ENCODE measurements around the gene ELP5.
A peak's percentile ranks its signal among the peaks of the same experiment; 100 is the strongest.

Gene ELP5

DNA sequence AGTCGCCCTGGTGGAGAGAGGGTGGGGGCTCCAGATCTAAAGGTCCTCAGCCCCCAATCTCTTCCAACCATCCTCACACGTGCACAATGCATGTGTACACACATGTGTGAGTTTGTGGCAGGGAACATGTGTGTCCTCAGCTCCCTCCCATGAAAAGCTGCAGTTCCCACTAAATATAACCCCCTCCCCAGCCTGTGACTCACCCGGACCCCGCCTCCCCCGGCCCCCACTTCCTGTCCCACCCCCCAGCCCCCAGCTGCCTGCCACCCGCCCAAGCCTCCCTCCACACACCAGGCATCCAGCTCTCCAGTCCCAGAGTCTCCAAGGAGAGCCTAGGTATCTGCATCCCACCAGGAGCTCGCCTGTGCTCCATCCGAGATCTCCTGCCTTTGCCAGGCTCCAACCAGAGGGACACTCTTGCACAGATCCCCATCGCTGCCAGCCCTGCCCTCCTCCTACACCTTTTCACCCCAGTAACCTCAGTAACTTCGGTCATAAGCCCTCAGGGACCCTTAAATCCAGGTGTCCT, 36.3 kb upstream of the ELP5 start:
- in situ Hi-C loops (cut with HindIII; ENCODE audit: low sequenced_read_pairs), result no loop called here
- TF ChIP-seq, protein P1, sequence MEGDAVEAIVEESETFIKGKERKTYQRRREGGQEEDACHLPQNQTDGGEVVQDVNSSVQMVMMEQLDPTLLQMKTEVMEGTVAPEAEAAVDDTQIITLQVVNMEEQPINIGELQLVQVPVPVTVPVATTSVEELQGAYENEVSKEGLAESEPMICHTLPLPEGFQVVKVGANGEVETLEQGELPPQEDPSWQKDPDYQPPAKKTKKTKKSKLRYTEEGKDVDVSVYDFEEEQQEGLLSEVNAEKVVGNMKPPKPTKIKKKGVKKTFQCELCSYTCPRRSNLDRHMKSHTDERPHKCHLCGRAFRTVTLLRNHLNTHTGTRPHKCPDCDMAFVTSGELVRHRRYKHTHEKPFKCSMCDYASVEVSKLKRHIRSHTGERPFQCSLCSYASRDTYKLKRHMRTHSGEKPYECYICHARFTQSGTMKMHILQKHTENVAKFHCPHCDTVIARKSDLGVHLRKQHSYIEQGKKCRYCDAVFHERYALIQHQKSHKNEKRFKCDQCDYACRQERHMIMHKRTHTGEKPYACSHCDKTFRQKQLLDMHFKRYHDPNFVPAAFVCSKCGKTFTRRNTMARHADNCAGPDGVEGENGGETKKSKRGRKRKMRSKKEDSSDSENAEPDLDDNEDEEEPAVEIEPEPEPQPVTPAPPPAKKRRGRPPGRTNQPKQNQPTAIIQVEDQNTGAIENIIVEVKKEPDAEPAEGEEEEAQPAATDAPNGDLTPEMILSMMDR (IDR thresholded peaks at IDR 0.05; ENCODE audit: low read depth, low read length, missing control alignments), result no peak
- DNase-seq (ENCODE audit: low read depth), result no peak
- peak overlapping the region; percentile 53 for H3K4me3 ChIP-seq (ENCODE audit: low read depth, low read length)

DNA sequence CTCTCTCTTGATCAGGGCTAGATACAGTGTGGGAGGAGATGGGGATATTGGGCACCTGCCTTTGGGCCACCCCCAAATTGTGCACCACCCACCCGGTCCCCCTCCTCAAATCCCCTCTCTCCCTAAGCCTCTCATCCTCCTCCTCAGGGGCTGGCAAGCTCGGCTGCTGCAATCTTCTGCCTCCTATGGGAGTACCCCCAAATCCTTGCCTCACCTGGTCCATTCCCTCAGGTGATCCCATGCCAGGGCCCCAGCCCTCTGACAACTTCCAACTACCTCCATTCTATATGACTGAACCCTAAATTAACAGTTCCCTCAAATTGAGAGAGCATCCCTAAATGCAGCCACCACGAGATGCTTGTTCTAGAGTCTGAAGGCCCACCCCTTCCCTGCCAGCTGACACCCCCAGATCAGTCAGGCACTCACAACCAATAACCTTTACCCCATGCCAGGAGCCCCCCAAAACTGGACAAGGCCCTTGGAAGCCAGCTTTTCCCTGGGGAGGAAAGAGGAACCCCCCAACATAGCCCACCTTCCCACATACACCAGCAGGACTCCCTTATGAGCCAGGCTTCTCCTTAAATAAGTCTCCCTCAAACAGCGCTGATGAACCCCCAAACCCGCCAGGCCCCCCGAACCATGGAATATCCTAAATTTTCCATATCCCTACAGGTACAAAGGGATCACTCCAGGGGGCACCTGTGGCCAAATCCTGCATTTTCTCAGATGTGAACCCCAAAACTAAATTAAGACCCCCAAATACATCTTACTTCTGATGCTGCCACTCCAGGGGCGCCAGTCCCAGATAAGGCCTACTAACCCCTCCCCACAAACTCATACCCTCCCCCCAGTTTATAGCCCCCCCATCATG, 35.5 kb upstream of the ELP5 start:
- TF ChIP-seq, protein P1 (IDR thresholded peaks at IDR 0.05; ENCODE audit: low read depth, low read length, missing control alignments), result no peak
- H3K4me3 ChIP-seq (ENCODE audit: low read depth, low read length), result peak overlapping the region; percentile 53
- DNase-seq (ENCODE audit: low read depth), result no peak
- in situ Hi-C loops (cut with HindIII; ENCODE audit: low sequenced_read_pairs), result no loop called here

DNA sequence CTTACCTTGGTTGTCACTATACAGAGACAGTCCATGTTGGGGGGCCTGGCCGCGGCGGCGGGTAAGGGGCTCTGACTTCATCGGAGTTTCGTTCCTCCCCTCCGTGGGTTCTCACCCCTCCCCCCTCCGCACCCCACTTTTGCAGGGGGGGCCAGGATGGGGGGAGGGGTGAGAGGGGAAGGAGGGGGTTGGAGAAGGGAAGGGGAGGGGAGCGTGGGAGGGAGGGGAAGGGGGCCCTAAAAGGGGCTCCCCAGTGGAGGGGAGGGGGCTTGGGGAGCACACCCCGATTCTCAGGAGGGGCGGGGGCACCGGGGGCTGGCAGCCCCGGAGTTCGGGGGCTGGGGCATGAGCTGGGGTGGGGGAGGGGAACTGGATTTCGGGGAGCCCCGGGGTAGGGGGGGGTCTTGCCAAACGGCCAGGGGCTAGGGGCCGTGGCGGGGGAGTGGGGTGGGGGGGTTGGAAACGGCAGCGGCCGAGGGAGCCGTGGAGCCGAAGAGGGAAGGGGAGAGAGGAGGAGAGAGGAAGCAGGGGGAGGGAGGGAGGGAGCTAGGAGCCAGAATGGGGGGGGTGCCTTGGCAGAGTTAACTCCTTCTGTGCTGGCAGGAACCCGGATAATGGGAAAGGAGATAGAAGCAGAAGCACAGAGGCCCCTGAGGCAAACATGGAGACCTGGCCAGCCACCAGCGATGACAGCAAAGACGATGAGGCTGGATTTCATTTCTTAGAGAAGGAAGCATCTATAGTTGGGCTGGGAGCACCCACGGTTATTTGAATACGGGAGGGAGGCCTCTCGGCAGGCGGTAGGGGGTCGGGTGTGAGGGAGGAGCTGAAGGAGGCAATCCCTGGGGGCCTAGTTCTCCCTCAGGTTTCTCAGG, 34.7 kb upstream of the ELP5 start:
- no peak for DNase-seq (ENCODE audit: low read depth)
- peak overlapping the region; percentile 53 for H3K4me3 ChIP-seq (ENCODE audit: low read depth, low read length)
- TF ChIP-seq, protein P1 (IDR thresholded peaks at IDR 0.05; ENCODE audit: low read depth, low read length, missing control alignments), result no peak
- in situ Hi-C loops (cut with HindIII; ENCODE audit: low sequenced_read_pairs), result no loop called here

DNA sequence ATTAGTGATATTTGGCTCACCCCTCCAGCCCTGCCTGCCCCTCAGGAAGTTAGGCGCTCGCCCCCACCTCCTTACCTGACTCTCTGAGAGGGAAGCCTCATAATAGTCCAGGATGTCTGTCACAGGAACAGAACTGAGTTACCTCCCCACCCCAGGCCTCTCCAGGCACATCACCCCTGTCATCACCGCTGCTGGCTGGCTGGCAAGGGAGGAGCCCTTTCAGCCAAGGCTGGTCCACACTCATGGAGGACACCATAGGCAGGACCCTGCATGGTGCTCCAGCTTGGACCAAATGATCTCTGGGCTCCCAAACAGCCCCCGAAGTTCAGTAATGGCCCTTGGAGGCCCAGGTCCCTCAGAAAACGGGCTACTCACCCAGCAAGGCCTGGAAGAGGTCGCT, 33.8 kb upstream of the ELP5 start:
- peak overlapping the region; percentile 53 for H3K4me3 ChIP-seq (ENCODE audit: low read depth, low read length)
- TF ChIP-seq, protein P1 (IDR thresholded peaks at IDR 0.05; ENCODE audit: low read depth, low read length, missing control alignments), result no peak
- in situ Hi-C loops (cut with HindIII; ENCODE audit: low sequenced_read_pairs), result no loop called here
- DNase-seq (ENCODE audit: low read depth), result no peak

DNA sequence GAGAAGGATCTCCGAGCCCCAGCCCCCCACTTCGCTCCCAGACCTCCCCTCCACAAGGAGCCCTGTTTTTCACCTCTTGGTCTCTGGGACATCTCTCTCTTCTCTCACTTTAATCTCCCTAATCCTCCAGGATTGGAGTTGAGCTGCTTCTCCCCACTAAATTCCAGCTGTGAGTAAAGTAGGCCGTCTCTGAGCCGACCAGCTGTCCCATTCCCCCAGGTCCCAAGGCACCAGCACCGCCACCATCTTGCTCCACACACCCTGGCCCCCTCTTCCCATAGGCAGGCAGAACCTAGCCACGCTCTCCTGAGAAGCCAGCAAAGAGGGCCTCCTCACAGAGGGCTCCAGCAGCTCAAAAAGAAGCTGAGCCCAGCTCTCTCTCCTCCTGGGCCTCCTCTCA, 33.3 kb upstream of the ELP5 start:
- in situ Hi-C loops (cut with HindIII; ENCODE audit: low sequenced_read_pairs), result no loop called here
- no peak overlapping the region for H3K4me3 ChIP-seq (ENCODE audit: low read depth, low read length)
- TF ChIP-seq, protein P1 (IDR thresholded peaks at IDR 0.05; ENCODE audit: low read depth, low read length, missing control alignments), result no peak
- no peak for DNase-seq (ENCODE audit: low read depth)

DNA sequence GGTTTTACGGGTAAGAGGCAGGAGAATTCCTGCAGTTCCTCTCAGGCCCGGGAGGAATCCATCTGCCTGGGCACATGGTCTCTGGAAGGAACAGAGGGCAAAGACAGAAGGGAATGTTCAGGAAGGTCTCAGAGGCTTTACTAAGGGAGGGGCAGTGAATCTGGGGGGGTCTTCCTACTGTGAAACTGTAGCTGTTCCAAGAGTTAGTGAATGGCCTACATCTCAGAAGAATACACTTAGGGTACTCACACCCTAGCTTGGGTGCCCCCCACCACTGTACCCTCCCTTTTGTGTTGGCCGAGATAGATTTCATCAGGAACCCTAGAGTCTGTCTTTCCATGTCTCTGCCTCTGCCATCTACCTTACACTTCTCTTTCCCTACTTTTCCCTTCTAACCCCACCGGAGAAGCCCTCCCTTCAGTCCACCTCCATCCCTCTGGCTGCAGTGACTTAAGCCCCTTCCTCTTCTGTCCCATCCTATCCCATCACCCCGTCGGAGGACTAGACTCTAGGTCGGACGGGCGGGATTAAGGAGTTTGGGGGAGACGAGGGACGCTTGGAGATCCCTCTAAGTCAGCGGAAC, 32.7 kb upstream of the ELP5 start:
- peak overlapping the region; percentile 84 for H3K4me3 ChIP-seq (ENCODE audit: low read depth, low read length)
- TF ChIP-seq, protein P1 (IDR thresholded peaks at IDR 0.05; ENCODE audit: low read depth, low read length, missing control alignments), result no peak
- in situ Hi-C loops (cut with HindIII; ENCODE audit: low sequenced_read_pairs), result no loop called here
- no peak for DNase-seq (ENCODE audit: low read depth)

Measured in astrocyte of the cerebellum (primary cell).